ENCODE measurements around the gene NOL7.

Gene NOL7

GRCh38 chr6:13611715-13612114, 3.4 kb upstream of the NOL7 start:
- H3K4me3 ChIP-seq (ENCODE audit: low read depth in 1 of 2, low read length in 1 of 2), result no peak overlapping the region
- no peaks in the 10 kb centered on the region for H3K27me3 ChIP-seq
- no peak for TF ChIP-seq CTCF (IDR thresholded peaks at IDR 0.05)
- no peaks in the 10 kb centered on the region for H3K9me3 ChIP-seq
- peaks cover 21 to 23% of the 10 kb centered on the region in 2 experiments for H3K4me1 ChIP-seq (ENCODE audit: control insufficient read depth in 1 of 2, insufficient read depth in 1 of 2, low read depth in 1 of 2, low read length in 1 of 2)
- H3K27ac ChIP-seq, result no peak overlapping the region
- H3K36me3 ChIP-seq, result peaks cover 17% of the 10 kb centered on the region

GRCh38 chr6:13613029-13613594, 2.0 kb upstream of the NOL7 start:
- Histone ChIP-seq H3K4me1 (ENCODE audit: control insufficient read depth in 1 of 2, insufficient read depth in 1 of 2, low read depth in 1 of 2, low read length in 1 of 2) (peaks cover 28% of the 10 kb centered on the region in 2 experiments), H3K4me3 (ENCODE audit: low read depth in 1 of 2, low read length in 1 of 2) (no peak overlapping the region), H3K9me3 (no peaks in the 10 kb centered on the region), H3K36me3 (peaks cover 26% of the 10 kb centered on the region), H3K27ac (no peak overlapping the region), H3K27me3 (no peaks in the 10 kb centered on the region)
- no peak for TF ChIP-seq CTCF (IDR thresholded peaks at IDR 0.05)

GRCh38 chr6:13614126-13614925, 809 bp upstream of the NOL7 start:
- H3K4me1 ChIP-seq (ENCODE audit: control insufficient read depth in 1 of 2, insufficient read depth in 1 of 2, low read depth in 1 of 2, low read length in 1 of 2), result peaks cover 28% of the 10 kb centered on the region in 2 experiments
- TF ChIP-seq CTCF (IDR thresholded peaks at IDR 0.05), result no peak
- H3K27me3 ChIP-seq, result no peaks in the 10 kb centered on the region

GRCh38 chr6:13615792-13616120, 621 bp downstream of the NOL7 start:
- no peak for TF ChIP-seq CTCF (IDR thresholded peaks at IDR 0.05)
- Histone ChIP-seq H3K36me3 (peaks cover 43% of the 10 kb centered on the region), H3K27me3 (no peaks in the 10 kb centered on the region), H3K4me1 (ENCODE audit: control insufficient read depth in 1 of 2, insufficient read depth in 1 of 2, low read depth in 1 of 2, low read length in 1 of 2) (peaks cover 28% of the 10 kb centered on the region in 2 experiments), H3K9me3 (no peaks in the 10 kb centered on the region), H3K4me3 (ENCODE audit: low read depth in 1 of 2, low read length in 1 of 2) (peak overlapping the region; percentile 90 to 95), H3K27ac (peak overlapping the region; percentile 88)

More at GRCh38 chr6:13614126-13614925, 809 bp upstream of the NOL7 start:
- peaks cover 36% of the 10 kb centered on the region for H3K36me3 ChIP-seq
- peak overlapping the region; percentile 90 to 95 for H3K4me3 ChIP-seq (ENCODE audit: low read depth in 1 of 2, low read length in 1 of 2)
- peak overlapping the region; percentile 88 for H3K27ac ChIP-seq
- H3K9me3 ChIP-seq, result no peaks in the 10 kb centered on the region

GRCh38 chr6:13617066-13617465, 1.9 kb downstream of the NOL7 start:
- peak overlapping the region; percentile 30 for H3K27ac ChIP-seq
- no peaks in the 10 kb centered on the region for H3K27me3 ChIP-seq
- H3K36me3 ChIP-seq, result peaks cover 56% of the 10 kb centered on the region
- H3K4me1 ChIP-seq (ENCODE audit: control insufficient read depth in 1 of 2, insufficient read depth in 1 of 2, low read depth in 1 of 2, low read length in 1 of 2), result peaks cover 28% of the 10 kb centered on the region in 2 experiments
- peak overlapping the region in 1 of 2 experiments; percentile 90 for H3K4me3 ChIP-seq (ENCODE audit: low read depth in 1 of 2, low read length in 1 of 2)
- H3K9me3 ChIP-seq, result no peaks in the 10 kb centered on the region
- no peak for TF ChIP-seq CTCF (IDR thresholded peaks at IDR 0.05)

Data from neutrophil (primary cell).